Gastroesophageal sphincter (tissue), 4 donors: ENCODE results near the gene FAM228A. TPM values are rescaled to one million over a fixed set of nuclear protein-coding genes. Genes with fewer than 3 reads are reported as not detected.

Experiments
- ATAC-seq: fragments of 150-250 bp; one replicate; pipeline ENCODE4 v1.9.1; 2016; ENCODE audit warnings: mild to moderate bottlenecking, moderate library complexity
- H3K27ac ChIP-seq, 4 donors: fragments of 200-600 bp; sonication (generic) in 3 of 4; 1 replicate in 3 of 4; 2 replicates in 1 of 4; pipeline ENCODE4 v1.5.1; 2016 to 2019
- H3K27me3 ChIP-seq: fragments of 200-600 bp; sonication (generic); one replicate; pipeline ENCODE4 v1.5.1; 2019
- H3K36me3 ChIP-seq, 2 donors: fragments of 200-600 bp; sonication (generic); one replicate each; pipeline ENCODE4 v1.5.1; 2019; ENCODE audit warnings: control low read depth in 1 of 2
- H3K4me1 ChIP-seq, 3 donors: fragments of 200-600 bp; sonication (generic); 1 replicate in 2 of 3; 2 replicates in 1 of 3; pipeline ENCODE4 v1.5.1; 2016 to 2019; ENCODE audit warnings: control low read depth in 2 of 3
- H3K4me3 ChIP-seq, 2 donors: fragments of 200-600 bp; sonication (generic); one replicate each; pipeline ENCODE4 v1.5.1; 2019; ENCODE audit warnings: mild to moderate bottlenecking in 1 of 2, moderate library complexity in 1 of 2
- H3K9me3 ChIP-seq, 3 donors: fragments of 200-600 bp; sonication (generic); one replicate each; pipeline ENCODE4 v1.5.1; 2017 to 2019; ENCODE audit warnings: control low read depth in 2 of 3
- CTCF ChIP-seq, 4 experiments: fragments of 200-600 bp in 2 of 4; fragments of 450-650 bp in 2 of 4; sonication (generic) in 1 of 4; IDR thresholded peaks; one replicate each; pipeline ENCODE4 v1.5.1; 2017 to 2019; ENCODE audit warnings: antibody characterized with exemption in 4 of 4, mild to moderate bottlenecking in 2 of 4, moderate library complexity in 2 of 4
- EP300 ChIP-seq: sonication (generic); formaldehyde crosslinking; IDR thresholded peaks from one replicate; pipeline ENCODE4 v1.6.1; 2017; ENCODE audit warnings: antibody characterized with exemption, mild to moderate bottlenecking
- POLR2A ChIP-seq, 2 donors: fragments of 450-650 bp; IDR thresholded peaks; one replicate each; pipeline ENCODE4 v1.6.1; 2017; ENCODE audit warnings: antibody characterized with exemption in 2 of 2, mild to moderate bottlenecking in 2 of 2, moderate library complexity in 1 of 2
- POLR2AphosphoS5 ChIP-seq: sonication (generic); formaldehyde crosslinking; IDR thresholded peaks from one replicate; pipeline ENCODE4 v1.6.1; 2017; ENCODE audit warnings: antibody characterized with exemption
- WGBS, 2 donors: methylation state at CpG; one replicate each; pipeline ENCODE4 v1.1.5; 2018; ENCODE audit warnings: low coverage in 1 of 2; 5-methylcytosine and 5-hydroxymethylcytosine counted together
- total RNA-seq, 4 donors: library from RNA; depleted of rRNA; stranded (reverse); fragments of >200 nt; gene quantifications; one replicate each; pipeline ENCODE4 v1.1.0, GENCODE V29; 2016

Gene FAM228A
- total RNA-seq, 4 donors from 2014 or later: 0.54 to 3.7 (median 2.0) TPM

GRCh38 chr2:24175631-24176187 is 856 bp downstream of the FAM228A start:
- Histone ChIP-seq H3K4me3 (peak overlapping the region in 1 of 2 donors; percentile 3), H3K4me1 (no peaks in the 10 kb centered on the region), H3K27ac (no peak overlapping the region), H3K9me3 (peaks cover 0 to 6% (median 0%) of the 10 kb centered on the region in 3 donors), H3K27me3 (peaks cover 8% of the 10 kb centered on the region), H3K36me3 (no peaks in the 10 kb centered on the region)
- 50 to 74% methylated on average over 5 to 6 of the region's 17 CpGs for WGBS, 2 donors
- TF ChIP-seq EP300 (no peak), POLR2AphosphoS5 (no peak)
- no peak for ATAC-seq

GRCh38 chr2:24176326-24176725 is 1.5 kb downstream of the FAM228A start:
- H3K36me3 ChIP-seq: no peaks in the 10 kb centered on the region
- ATAC-seq: no peak
- H3K27ac ChIP-seq: no peak overlapping the region
- TF ChIP-seq CTCF (IDR thresholded peaks at IDR 0.05): no peak
- TF ChIP-seq POLR2AphosphoS5: no peak
- no peak for TF ChIP-seq POLR2A (IDR thresholded peaks at IDR 0.05)
- no peak for TF ChIP-seq EP300
- H3K4me3 ChIP-seq: no peak overlapping the region
- WGBS, 2 donors: no CpG with 5 or more reads among the region's 1 CpG
- peaks cover 0 to 6% (median 0%) of the 10 kb centered on the region in 3 donors for H3K9me3 ChIP-seq
- no peaks in the 10 kb centered on the region for H3K4me1 ChIP-seq
- H3K27me3 ChIP-seq: peaks cover 8% of the 10 kb centered on the region

GRCh38 chr2:24179683-24180082 is 4.8 kb downstream of the FAM228A start:
- no peak for ATAC-seq
- Histone ChIP-seq H3K27ac (no peak overlapping the region), H3K9me3 (peaks cover 0 to 5% (median 0%) of the 10 kb centered on the region in 3 donors), H3K4me1 (no peaks in the 10 kb centered on the region), H3K27me3 (peaks cover 5% of the 10 kb centered on the region), H3K36me3 (no peaks in the 10 kb centered on the region), H3K4me3 (no peak overlapping the region)
- no peak for TF ChIP-seq POLR2AphosphoS5
- no peak for TF ChIP-seq CTCF (IDR thresholded peaks at IDR 0.05)
- TF ChIP-seq EP300: no peak
- TF ChIP-seq POLR2A (IDR thresholded peaks at IDR 0.05): no peak

GRCh38 chr2:24181849-24182248 is 7.0 kb downstream of the FAM228A start:
- Histone ChIP-seq H3K27me3 (no peaks in the 10 kb centered on the region), H3K4me3 (no peak overlapping the region), H3K4me1 (no peaks in the 10 kb centered on the region), H3K36me3 (no peaks in the 10 kb centered on the region), H3K27ac (no peak overlapping the region), H3K9me3 (no peaks in the 10 kb centered on the region)
- TF ChIP-seq POLR2AphosphoS5 (no peak), CTCF (IDR thresholded peaks at IDR 0.05) (no peak), EP300 (no peak), POLR2A (IDR thresholded peaks at IDR 0.05) (no peak)
- no peak for ATAC-seq
- 88 to 90% methylated on average over 5 to 6 of the region's 6 CpGs for WGBS, 2 donors

- TF ChIP-seq POLR2AphosphoS5: no peak
- TF ChIP-seq EP300: no peak
- TF ChIP-seq POLR2A (IDR thresholded peaks at IDR 0.05): no peak
- no peak for TF ChIP-seq CTCF (IDR thresholded peaks at IDR 0.05)
- WGBS, 2 donors: 94% methylated on average over 5 of the region's 7 CpGs; no CpG with 5 or more reads in 1 of the 2 donors
- Histone ChIP-seq H3K4me1 (no peaks in the 10 kb centered on the region), H3K27me3 (no peaks in the 10 kb centered on the region), H3K4me3 (no peak overlapping the region), H3K9me3 (no peaks in the 10 kb centered on the region), H3K36me3 (no peaks in the 10 kb centered on the region), H3K27ac (no peak overlapping the region)
- no peak for ATAC-seq
Measured at GRCh38 chr2:24182507-24182906, 7.7 kb downstream of the FAM228A start.
